Endothelial cell (in vitro differentiated cells): Measurements from ENCODE around the gene ST3GAL4. TPM values are rescaled to one million over a fixed set of nuclear protein-coding genes. Genes with fewer than 3 reads are reported as not detected.

Source experiments
- DNase-seq: peaks from one replicate; pipeline ENCODE4 v3.0.0; 2021; ENCODE audit warnings: low spot score
- H3K27ac Mint-ChIP-seq: one replicate; pipeline ENCODE4 v1.8.0; 2021; ENCODE audit warnings: mixed read lengths, inconsistent platforms; ENCODE audit not compliant: unreplicated experiment
- H3K27me3 Mint-ChIP-seq: one replicate; pipeline ENCODE4 v1.8.0; 2021; ENCODE audit warnings: mild to moderate bottlenecking, moderate library complexity, mixed read lengths, inconsistent platforms; ENCODE audit not compliant: unreplicated experiment
- H3K36me3 Mint-ChIP-seq: one replicate; pipeline ENCODE4 v1.8.0; 2021; ENCODE audit warnings: mild to moderate bottlenecking, low read depth, mixed read lengths, inconsistent platforms; ENCODE audit not compliant: unreplicated experiment
- H3K4me1 Mint-ChIP-seq: one replicate; pipeline ENCODE4 v1.8.0; 2021; ENCODE audit warnings: mild to moderate bottlenecking, mixed read lengths, inconsistent platforms; ENCODE audit not compliant: unreplicated experiment
- H3K4me3 Mint-ChIP-seq: one replicate; pipeline ENCODE4 v1.8.0; 2021; ENCODE audit warnings: mild to moderate bottlenecking, mixed read lengths, inconsistent platforms; ENCODE audit not compliant: unreplicated experiment
- H3K9me3 Mint-ChIP-seq: one replicate; pipeline ENCODE4 v1.8.0; 2021; ENCODE audit warnings: mixed read lengths, inconsistent platforms; ENCODE audit not compliant: unreplicated experiment
- CTCF ChIP-seq: fragments of 200-600 bp; sonication (generic); IDR thresholded peaks from one replicate; pipeline ENCODE4 v1.5.0; 2021; ENCODE audit warnings: antibody characterized with exemption; ENCODE audit not compliant: unreplicated experiment
- total RNA-seq: library from RNA; stranded (reverse); fragmentation: NEBNext Ultra II Directional; extraction: Animal tissue kit (Norgen Biotek cat#: 25700); gene quantifications from one replicate; pipeline ENCODE4 v1.2.1, GENCODE V29; 2021; ENCODE audit not compliant: unreplicated experiment

The ST3GAL4 gene
- total RNA-seq, 1 donor from 2014 or later, result 25.9 TPM

GRCh38 chr11:126335463-126335760 lies 20.1 kb upstream of the ST3GAL4 start:
- Mint-ChIP-seq H3K4me1 (peaks cover 58% of the 10 kb centered on the region), H3K36me3 (no peaks in the 10 kb centered on the region), H3K9me3 (no peaks in the 10 kb centered on the region), H3K4me3 (no peak overlapping the region), H3K27me3 (peaks cover 13% of the 10 kb centered on the region), H3K27ac (peak overlapping the region; percentile 57)
- no peak for TF ChIP-seq CTCF
- no peak for DNase-seq

GRCh38 chr11:126336138-126336541 lies 19.3 kb upstream of the ST3GAL4 start:
- H3K9me3 Mint-ChIP-seq, result no peaks in the 10 kb centered on the region
- H3K27ac Mint-ChIP-seq, result peak overlapping the region; percentile 94
- peaks cover 65% of the 10 kb centered on the region for H3K4me1 Mint-ChIP-seq
- DNase-seq, result no peak
- no peaks in the 10 kb centered on the region for H3K36me3 Mint-ChIP-seq
- peak overlapping the region; percentile 26 for H3K4me3 Mint-ChIP-seq
- peaks cover 15% of the 10 kb centered on the region for H3K27me3 Mint-ChIP-seq
- TF ChIP-seq CTCF, result no peak

- TF ChIP-seq CTCF, result no peak
- H3K4me3 Mint-ChIP-seq, result no peak overlapping the region
- H3K27me3 Mint-ChIP-seq, result peaks cover 18% of the 10 kb centered on the region
- H3K27ac Mint-ChIP-seq, result peak overlapping the region; percentile 94
- no peaks in the 10 kb centered on the region for H3K9me3 Mint-ChIP-seq
- H3K4me1 Mint-ChIP-seq, result peaks cover 71% of the 10 kb centered on the region
- H3K36me3 Mint-ChIP-seq, result no peaks in the 10 kb centered on the region
- peak; percentile 50 for DNase-seq
These were observed 18.8 kb upstream of the ST3GAL4 start for GRCh38 chr11:126336671-126337101.

- Mint-ChIP-seq H3K4me3 (no peak overlapping the region), H3K4me1 (peaks cover 75% of the 10 kb centered on the region), H3K36me3 (no peaks in the 10 kb centered on the region), H3K27me3 (peaks cover 19% of the 10 kb centered on the region), H3K27ac (peak overlapping the region; percentile 94), H3K9me3 (no peaks in the 10 kb centered on the region)
- no peak for TF ChIP-seq CTCF
- no peak for DNase-seq
These were observed 18.4 kb upstream of the ST3GAL4 start for GRCh38 chr11:126337126-126337473.

GRCh38 chr11:126337474-126338241 lies 17.8 kb upstream of the ST3GAL4 start:
- Mint-ChIP-seq H3K4me3 (no peak overlapping the region), H3K9me3 (no peaks in the 10 kb centered on the region), H3K27ac (peak overlapping the region; percentile 94), H3K27me3 (peaks cover 19% of the 10 kb centered on the region), H3K36me3 (no peaks in the 10 kb centered on the region), H3K4me1 (peaks cover 80% of the 10 kb centered on the region)
- no peak for TF ChIP-seq CTCF
- DNase-seq, result no peak
